Measurements from ENCODE around the gene PTK6.

PTK6 gene

GRCh38 chr20:63570281-63571086, 33.3 kb upstream of the PTK6 start:
- no peak for TF ChIP-seq POLR2AphosphoS5 (IDR thresholded peaks at IDR 0.05; ENCODE audit: low read depth, low read length)
- TF ChIP-seq SIN3A (IDR thresholded peaks at IDR 0.05; ENCODE audit: borderline replicate concordance, insufficient read depth, low read length) = no peak
- no peak for TF ChIP-seq REST (IDR thresholded peaks at IDR 0.05; ENCODE audit: insufficient read depth in 1 of 2, low read depth in 2 of 2, low read length in 2 of 2)
- no peak for TF ChIP-seq TAF1 (IDR thresholded peaks at IDR 0.05; ENCODE audit: borderline replicate concordance, insufficient read depth, low read length)
- TF ChIP-seq FOXP2 (optimal IDR thresholded peaks at IDR 0.05; ENCODE audit: borderline replicate concordance, extremely low read depth, extremely low read length, insufficient read depth) = no peak

DNA sequence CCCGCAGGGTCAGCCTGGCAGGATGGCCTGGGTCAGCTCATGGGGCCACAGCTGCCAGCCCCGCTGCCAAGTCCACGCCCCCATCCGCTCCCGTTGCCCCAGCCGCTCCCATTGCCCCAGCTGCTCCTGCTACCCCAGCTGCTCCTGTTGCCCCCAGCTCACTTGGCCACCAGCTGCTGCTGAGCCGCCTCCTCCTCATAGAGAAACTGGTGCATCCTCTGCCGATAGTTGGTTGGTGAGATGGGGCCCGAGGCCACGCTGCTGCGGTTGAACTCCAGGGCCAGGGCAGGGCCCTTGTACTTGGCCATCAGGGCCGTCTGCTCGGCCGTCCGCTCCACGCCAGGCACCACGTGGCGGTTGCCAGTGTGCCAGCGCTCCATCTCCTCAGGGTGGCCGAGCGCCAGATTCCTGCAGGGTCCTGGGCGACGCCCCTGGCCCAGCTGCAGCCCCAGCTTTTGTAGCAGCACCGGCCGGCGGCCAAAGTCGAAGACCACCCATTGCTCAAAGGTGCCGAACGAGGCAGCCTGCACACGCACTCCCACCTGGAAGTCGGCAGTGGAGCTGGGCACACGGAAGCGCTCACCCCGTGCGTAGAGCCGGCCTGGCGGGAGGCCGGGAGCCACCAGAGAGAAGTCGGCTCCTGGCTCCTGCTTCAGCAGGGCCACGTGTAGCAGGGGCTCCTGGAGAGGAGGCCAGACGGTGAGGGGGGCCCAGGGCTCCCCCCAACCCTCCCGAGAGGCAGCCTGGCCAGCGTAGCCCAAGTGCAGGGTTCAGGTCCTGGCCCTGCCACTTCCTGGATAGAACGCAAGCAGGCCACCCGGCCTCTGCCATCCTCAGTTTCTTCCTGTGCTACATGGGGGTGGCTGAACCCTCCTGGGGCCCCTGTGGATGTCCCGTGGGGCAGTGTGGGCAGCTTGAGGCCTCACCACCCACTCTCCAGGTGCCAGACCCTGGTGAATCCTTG, 32.1 kb upstream of the PTK6 start:
- no peak for TF ChIP-seq FOXP2 (optimal IDR thresholded peaks at IDR 0.05; ENCODE audit: borderline replicate concordance, extremely low read depth, extremely low read length, insufficient read depth)

DNA sequence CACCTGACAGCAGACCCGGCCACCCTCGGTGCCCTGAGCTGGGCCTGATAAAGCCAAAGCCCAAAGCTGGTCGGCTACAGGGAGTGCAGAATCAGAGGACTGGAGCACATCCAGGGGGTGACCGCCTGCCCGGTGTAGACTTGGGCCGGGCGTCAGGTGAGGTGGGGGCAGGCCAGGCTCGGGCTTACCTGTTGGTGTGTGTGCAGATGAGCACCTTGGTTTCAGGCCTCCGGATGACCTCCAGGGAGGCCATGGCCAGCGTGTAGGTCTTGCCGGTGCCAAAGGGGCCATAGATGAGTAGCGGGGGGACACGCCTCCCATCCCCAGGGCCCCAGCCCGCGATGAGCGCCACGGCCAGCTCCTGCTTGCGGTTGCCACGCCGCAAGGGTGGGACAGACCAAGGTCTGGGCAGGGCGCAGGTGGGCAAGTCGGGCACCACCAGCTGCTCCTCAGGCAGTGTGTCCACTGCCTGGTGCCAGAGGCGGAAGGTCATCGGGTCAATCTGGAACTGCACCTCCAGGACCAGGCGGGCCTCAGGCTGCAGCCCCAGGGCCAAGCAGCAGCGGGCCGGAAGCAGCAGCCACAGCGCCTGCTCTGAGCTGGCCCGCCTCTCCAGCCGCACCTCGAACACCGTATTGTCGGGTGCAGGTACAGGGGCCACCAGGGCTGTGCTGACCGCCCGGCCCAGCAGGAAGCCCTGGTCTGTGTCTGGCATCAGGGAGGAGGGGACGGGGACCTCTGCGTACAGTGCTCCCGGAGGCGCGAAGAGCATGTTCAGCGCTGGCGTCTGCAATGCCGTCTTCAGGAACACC, 31.2 kb upstream of the PTK6 start:
- no peak for TF ChIP-seq REST (IDR thresholded peaks at IDR 0.05; ENCODE audit: insufficient read depth in 1 of 2, low read depth in 2 of 2, low read length in 2 of 2)
- no peak for TF ChIP-seq POLR2AphosphoS5 (IDR thresholded peaks at IDR 0.05; ENCODE audit: low read depth, low read length)
- no peak for TF ChIP-seq SIN3A (IDR thresholded peaks at IDR 0.05; ENCODE audit: borderline replicate concordance, insufficient read depth, low read length)
- TF ChIP-seq TAF1 (IDR thresholded peaks at IDR 0.05; ENCODE audit: borderline replicate concordance, insufficient read depth, low read length) = no peak
- no peak for TF ChIP-seq FOXP2 (optimal IDR thresholded peaks at IDR 0.05; ENCODE audit: borderline replicate concordance, extremely low read depth, extremely low read length, insufficient read depth)

DNA sequence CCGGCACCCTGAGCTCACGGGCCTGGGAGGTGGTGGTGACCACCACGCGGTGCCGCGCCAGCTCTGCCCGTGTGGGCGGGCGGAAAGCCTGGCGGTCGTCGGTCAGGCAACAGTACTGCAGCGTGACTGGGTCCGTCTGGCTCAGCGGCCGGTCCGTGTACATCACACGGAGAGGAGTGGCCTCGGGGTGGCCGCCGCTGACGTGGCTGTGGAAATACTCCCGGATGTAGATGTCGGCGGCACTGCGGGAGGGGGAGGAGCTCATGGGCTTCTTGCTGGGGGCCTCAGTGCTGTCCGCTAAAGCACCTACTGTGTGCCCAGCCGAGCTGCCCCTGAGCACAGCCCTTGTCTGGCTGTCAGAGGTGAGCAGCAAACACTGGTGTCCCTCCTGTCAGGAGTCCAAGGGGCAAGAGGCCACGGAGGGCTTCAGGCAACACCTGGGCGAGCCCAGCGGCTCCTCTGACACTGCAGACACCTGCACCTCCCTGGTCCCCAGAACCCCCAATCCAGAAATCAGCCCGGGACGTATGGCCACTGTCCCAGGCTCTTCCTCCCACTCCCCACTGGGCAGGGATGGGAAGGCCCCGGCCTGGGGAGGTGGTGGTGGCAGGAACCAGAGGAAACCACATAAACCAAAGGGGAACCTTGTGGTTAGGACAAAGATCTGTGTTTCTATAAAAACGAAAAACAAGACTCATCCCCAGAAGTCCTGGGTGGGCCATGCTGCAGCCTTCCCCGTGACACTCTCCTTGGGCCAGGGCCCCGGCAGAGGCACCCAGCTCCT, 30.4 kb upstream of the PTK6 start:
- TF ChIP-seq SIN3A (IDR thresholded peaks at IDR 0.05; ENCODE audit: borderline replicate concordance, insufficient read depth, low read length) (no peak), TAF1 (IDR thresholded peaks at IDR 0.05; ENCODE audit: borderline replicate concordance, insufficient read depth, low read length) (no peak), POLR2AphosphoS5 (IDR thresholded peaks at IDR 0.05; ENCODE audit: low read depth, low read length) (no peak), FOXP2 (optimal IDR thresholded peaks at IDR 0.05; ENCODE audit: borderline replicate concordance, extremely low read depth, extremely low read length, insufficient read depth) (no peak), REST (IDR thresholded peaks at IDR 0.05; ENCODE audit: insufficient read depth in 1 of 2, low read depth in 2 of 2, low read length in 2 of 2) (no peak)
